Large intestine (tissue), 3 donors: ENCODE results near the gene PHC1. TPM values are rescaled to one million over a fixed set of nuclear protein-coding genes. Genes with fewer than 3 reads are reported as not detected.

Experiments used
- DNase-seq, 2 donors: peaks; one replicate each; pipeline versions ENCODE4 v3.0.0 to v3.0.0-alpha.2; 2013
- H3K27ac ChIP-seq: one replicate; pipeline ENCODE4 v1.5.1; 2013; ENCODE audit warnings: low read length
- H3K27me3 ChIP-seq: 2 replicates; pipeline ENCODE4 v1.6.1; 2013; ENCODE audit warnings: low read length; ENCODE audit not compliant: control insufficient read depth, insufficient read depth
- H3K36me3 ChIP-seq: 2 replicates; pipeline ENCODE4 v1.6.1; 2013; ENCODE audit warnings: low read length; ENCODE audit not compliant: control insufficient read depth, insufficient read depth
- H3K4me1 ChIP-seq: one replicate; pipeline ENCODE4 v1.6.1; 2013; ENCODE audit warnings: low read length; ENCODE audit not compliant: control insufficient read depth, insufficient read depth
- H3K4me3 ChIP-seq: one replicate; pipeline ENCODE4 v1.5.1; 2013; ENCODE audit warnings: low read length
- H3K9me3 ChIP-seq: one replicate; pipeline ENCODE4 v1.6.1; 2013; ENCODE audit warnings: mild to moderate bottlenecking, low read depth, low read length, moderate library complexity; ENCODE audit not compliant: control insufficient read depth
- WGBS: methylation state at CpG from one replicate; pipeline ENCODE4 v1.1.5; 2013; ENCODE audit warnings: low lambda C conversion rate; ENCODE audit not compliant: insufficient coverage; 5-methylcytosine and 5-hydroxymethylcytosine counted together
- polyA plus RNA-seq: library from polyadenylated mRNA; unstranded; fragments of 120-200 nt; gene quantifications from one replicate; pipeline ENCODE4 v1.2.1, GENCODE V29; 2013

The PHC1 gene
- polyA plus RNA-seq, 1 donor = 34.2 TPM

DNA sequence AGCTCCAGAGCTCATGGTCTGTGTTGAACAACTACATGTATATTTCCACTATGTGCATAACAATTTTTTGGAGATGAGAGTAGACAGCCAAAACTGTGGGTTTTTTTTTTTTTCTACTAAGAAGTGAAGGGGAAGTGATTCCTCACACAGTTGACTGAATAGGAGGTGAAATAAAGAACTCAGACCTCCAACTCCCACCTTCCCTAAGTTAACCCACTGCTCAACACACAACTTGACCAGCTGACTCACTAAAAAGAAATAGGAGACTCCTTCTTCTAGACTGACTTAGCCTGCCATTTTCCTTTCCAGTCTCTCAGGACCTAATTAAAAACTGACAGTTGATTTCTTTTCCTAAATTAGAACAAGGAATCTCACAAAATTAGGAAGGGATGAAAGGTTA, 33.4 kb downstream of the PHC1 start:
- H3K4me3 ChIP-seq = peak overlapping the region; percentile 85
- H3K4me1 ChIP-seq = peaks cover 4% of the 10 kb centered on the region
- no peak for DNase-seq
- peaks cover 34% of the 10 kb centered on the region for H3K36me3 ChIP-seq
- no peaks in the 10 kb centered on the region for H3K9me3 ChIP-seq
- H3K27me3 ChIP-seq = no peaks in the 10 kb centered on the region
- H3K27ac ChIP-seq = no peak overlapping the region

DNA sequence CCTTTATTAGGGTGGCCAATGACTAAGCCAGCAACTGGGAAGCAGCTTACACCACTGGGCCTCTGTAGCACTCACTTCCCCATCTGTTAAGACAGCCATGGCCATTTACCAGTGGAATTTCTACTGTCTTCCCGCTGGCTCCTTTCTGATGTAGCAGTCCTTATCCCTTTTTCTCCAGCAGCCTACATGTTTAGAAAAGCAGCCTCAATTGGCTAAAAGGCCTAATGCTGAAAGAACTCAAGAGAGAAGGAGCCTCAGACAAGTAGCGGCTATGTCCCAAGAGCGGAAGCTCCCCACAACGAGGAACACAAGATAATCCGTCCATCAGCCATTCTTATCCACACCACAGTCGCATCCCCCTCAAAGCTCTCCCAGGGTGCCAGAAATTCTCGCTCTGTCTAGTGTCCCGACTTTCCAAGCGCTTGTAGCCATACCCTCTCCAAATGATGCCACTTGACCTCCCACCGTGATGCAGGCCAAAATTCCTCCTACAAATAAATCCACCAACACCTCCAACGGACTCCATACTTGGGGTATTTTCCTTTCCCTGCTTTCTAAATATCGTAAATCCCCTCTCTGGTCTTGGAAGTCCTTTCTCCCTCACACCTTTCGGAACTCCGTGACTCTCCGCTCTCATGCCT, 34.5 kb downstream of the PHC1 start:
- Histone ChIP-seq H3K27ac (peak overlapping the region; percentile 94), H3K36me3 (peaks cover 23% of the 10 kb centered on the region), H3K9me3 (no peaks in the 10 kb centered on the region), H3K4me3 (peak overlapping the region; percentile 85), H3K27me3 (no peaks in the 10 kb centered on the region), H3K4me1 (peaks cover 4% of the 10 kb centered on the region)
- DNase-seq = peak; percentile 11 to 61
- 5% methylated on average over 4 of the region's 15 CpGs for WGBS

DNA sequence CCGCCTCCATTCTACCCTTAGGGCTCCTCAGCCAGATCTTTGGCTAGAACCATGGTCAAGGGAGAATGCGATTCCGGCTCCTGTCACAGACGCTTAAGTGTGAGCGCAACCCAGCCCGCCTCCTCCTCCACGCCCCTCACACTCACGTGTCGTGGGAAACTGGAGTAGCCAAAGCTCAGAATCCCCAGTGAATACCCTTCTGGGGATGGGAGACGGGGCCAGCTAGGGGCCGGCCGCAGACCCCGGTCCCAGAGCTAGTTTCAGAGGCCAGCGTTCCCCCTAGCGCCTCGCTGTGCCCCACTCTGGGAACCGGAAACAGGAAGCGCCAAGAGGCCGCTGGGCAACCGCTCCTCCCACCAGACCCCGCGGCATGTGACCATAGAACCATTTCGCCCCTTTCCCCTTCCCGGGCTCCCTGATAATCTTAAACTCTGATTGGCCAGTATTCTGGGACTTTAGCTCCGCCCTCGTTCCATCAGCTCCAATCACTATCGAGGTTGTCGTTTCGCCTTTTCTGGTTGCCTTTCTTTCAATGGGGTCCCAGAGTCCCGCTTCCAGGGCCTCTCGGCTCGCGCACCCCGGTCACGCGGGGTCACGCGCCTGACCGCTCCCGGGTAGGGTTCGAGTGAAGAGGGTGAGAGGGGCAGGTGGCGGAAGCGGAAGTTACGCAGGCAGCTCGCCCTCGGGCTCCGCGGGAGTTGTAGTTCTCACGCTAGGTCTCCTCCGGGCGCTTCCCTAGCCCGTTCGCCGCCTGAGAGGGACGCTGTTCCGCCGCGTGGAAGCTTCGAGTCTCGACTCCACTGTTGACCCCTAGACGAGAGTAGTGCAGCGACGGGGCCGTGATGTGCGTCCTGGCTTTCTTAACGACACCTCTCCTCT, 35.3 kb downstream of the PHC1 start, which contains the start of gene M6PR:
Gene M6PR, minus strand, starts transcription at position 304 of the 879 bp plus-strand sequence. CDS start 3,241 bp downstream, outside the sequence.
- WGBS = 0% methylated on average over 1 of the region's 66 CpGs
- H3K9me3 ChIP-seq = no peaks in the 10 kb centered on the region

DNA sequence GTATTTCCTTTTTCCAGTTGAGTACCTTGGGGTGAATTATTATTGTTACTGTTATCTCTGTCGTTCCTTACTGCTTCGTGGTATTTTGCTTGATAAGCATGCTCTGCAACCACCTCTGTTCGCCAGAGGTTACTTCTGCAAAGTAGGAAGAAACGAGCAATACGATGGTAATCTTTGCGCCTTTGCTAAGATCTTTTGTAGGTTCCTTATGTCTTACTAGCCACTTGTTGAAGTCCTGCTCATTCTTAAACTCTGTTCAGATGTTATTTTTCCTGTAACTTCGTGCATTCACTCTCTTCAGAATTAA, 35.9 kb downstream of the PHC1 start:
- Histone ChIP-seq H3K4me1 (peaks cover 4% of the 10 kb centered on the region), H3K9me3 (peaks cover under 1% of the 10 kb centered on the region), H3K27ac (peak overlapping the region; percentile 94), H3K27me3 (no peaks in the 10 kb centered on the region), H3K36me3 (peaks cover 11% of the 10 kb centered on the region), H3K4me3 (peak overlapping the region; percentile 85)
- 0% methylated on average over 3 of the region's 7 CpGs for WGBS
- no peak for DNase-seq

More for the DNA sequence above, 35.3 kb downstream of the PHC1 start, which contains the start of gene M6PR:
- DNase-seq = peak; percentile 95 to 98
- Histone ChIP-seq H3K4me1 (peaks cover 4% of the 10 kb centered on the region), H3K36me3 (peaks cover 16% of the 10 kb centered on the region), H3K27ac (peak within 1 kb of the TSS; percentile 94), H3K27me3 (no peaks in the 10 kb centered on the region), H3K4me3 (peak within 1 kb of the TSS; percentile 85)

DNA sequence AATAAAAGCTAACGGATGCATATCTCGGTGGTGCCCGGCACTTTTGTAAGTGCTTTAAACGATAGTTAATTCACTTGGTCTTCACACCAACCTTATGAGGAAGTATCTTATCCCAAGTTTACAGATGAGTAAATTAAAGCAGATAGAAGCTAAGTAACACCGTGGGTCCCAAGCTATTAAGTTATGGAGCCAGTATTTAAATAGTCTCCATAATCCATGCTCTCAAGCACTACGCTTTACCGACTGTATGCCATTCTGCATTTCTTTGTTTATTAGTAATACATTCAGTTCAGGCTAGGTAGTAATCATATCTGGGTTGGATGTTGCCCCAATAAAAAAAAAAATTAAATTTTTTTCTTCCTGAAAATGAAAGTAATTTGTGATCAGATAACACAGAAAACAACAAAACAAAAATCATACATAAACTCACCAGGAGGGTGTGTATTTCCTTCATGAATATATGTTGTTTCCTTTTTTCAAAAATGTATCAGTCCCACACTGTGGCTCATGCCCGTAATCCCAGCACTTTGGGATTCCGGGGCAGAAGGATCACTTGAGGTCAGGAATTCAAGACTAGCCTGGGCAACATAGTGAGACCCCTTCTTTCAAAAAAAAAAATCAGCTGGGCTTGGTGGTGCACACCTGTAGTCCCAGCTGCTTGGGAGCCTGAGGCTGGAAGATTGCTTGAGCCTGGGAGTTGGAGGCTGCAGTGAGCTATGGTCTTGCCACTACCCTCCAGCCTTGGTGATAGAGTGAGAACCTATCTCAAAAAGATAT, 36.6 kb downstream of the PHC1 start:
- 59% methylated on average over 3 of the region's 9 CpGs for whole genome bisulfite sequencing

DNA sequence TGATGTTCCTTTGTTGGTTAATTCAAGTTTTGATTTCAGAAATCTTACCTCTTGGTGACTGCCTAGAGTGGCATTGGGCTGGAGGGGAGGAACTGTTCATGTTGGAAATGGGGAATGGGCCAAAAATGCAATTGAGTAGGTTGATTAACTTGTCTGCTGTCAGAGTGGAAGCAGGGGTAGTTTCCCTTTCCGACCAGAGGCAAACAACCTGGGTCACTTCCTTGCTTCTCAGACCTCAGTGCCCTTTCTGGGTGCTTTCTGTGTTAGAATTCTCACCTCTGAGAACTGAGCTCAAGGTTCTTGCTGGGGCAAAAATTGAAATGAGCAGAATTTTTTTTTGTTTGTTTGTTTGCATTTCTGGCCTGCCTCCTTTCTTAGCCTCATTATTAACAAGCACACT, 37.4 kb downstream of the PHC1 start:
- H3K27ac ChIP-seq = no peak overlapping the region

More for the DNA sequence above, 36.6 kb downstream of the PHC1 start:
- peaks cover 5% of the 10 kb centered on the region for H3K9me3 ChIP-seq
- H3K36me3 ChIP-seq = peaks cover 4% of the 10 kb centered on the region
- H3K4me3 ChIP-seq = peak overlapping the region; percentile 85
- no peak for DNase-seq
- peaks cover 4% of the 10 kb centered on the region for H3K4me1 ChIP-seq
- peak overlapping the region; percentile 94 for H3K27ac ChIP-seq
- H3K27me3 ChIP-seq = no peaks in the 10 kb centered on the region

DNA sequence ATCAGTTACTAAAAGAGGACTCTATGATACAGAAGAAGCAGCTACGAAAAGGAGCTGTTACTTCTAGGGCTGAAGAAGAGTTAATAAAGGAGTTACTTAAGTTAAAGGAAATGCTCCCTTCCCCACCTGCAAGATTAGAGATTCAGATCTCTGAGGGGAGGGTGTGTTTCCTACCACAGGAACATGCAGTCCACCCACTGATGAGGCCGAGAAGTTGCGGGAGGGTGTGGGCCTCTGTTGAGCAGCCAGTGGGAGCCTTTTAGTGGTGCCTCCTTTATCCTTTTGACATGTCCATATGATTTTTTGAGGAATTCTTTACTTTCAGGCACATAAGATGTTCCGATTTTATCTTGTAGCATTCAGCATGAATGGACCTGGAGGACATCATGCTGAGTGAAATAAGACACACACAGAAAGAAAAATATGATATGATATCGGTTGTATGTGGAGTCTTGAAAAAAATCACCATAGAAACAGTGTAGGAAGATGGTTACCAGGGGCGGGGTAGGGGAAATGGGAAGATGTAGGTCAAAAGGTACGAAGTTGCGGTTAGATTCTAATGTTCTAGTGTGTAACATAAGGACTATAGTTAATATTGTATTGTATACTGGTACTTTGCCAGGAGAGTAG, 39.6 kb downstream of the PHC1 start:
- Histone ChIP-seq H3K4me3 (no peak overlapping the region), H3K4me1 (no peaks in the 10 kb centered on the region), H3K27ac (no peak overlapping the region), H3K9me3 (peaks cover 8% of the 10 kb centered on the region), H3K27me3 (no peaks in the 10 kb centered on the region), H3K36me3 (no peaks in the 10 kb centered on the region)
- DNase-seq = no peak
- WGBS = 92% methylated on average over 5 of the region's 8 CpGs

More for the DNA sequence above, 37.4 kb downstream of the PHC1 start:
- peaks cover 4% of the 10 kb centered on the region for H3K4me1 ChIP-seq
- no CpG with 5 or more reads among the region's 1 CpG for WGBS
- no peak overlapping the region for H3K4me3 ChIP-seq
- no peaks in the 10 kb centered on the region for H3K36me3 ChIP-seq
- peaks cover 8% of the 10 kb centered on the region for H3K9me3 ChIP-seq
- no peak for DNase-seq
- no peaks in the 10 kb centered on the region for H3K27me3 ChIP-seq

DNA sequence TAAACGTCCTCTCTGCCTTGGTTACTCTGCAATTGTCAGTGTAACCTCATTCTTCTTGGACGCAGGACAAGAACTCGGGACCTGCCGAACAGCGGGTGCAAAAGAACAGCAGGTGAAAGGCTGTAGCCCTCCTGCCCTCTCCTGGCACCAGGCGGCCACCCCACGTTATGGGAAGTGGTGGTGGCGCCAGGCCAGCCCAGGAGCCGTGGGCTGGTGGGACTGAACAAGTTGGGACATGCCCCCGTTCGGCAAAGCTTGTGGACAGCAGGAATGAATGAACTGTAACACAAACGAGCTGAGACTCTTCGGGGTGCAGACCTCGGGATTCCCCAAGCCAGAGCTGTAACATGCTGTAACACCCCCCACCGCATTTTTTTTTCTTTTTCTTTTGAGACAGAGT, 41.8 kb downstream of the PHC1 start:
- no peak for DNase-seq
- peaks cover 8% of the 10 kb centered on the region for H3K9me3 ChIP-seq

DNA sequence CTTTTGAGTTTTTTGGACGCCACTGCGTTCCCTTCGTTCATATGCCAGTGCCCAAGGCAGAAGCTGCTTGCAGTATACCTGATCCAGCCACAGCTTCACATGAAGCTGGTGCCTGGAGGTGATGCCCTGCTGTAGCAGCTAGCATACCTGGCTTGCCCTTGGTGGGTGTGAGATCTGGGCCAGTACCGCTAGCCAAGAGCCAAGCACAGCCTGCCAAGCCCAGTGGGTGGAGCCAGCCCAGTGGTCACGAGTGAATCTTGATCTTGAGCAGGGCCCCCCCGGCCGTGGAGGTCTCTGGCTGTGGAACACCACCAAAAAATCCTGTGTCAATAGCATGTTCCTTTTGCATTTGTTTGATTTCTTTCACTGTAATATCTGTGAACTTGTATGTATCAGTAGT, 42.5 kb downstream of the PHC1 start:
- Histone ChIP-seq H3K36me3 (no peaks in the 10 kb centered on the region), H3K4me3 (no peak overlapping the region), H3K4me1 (no peaks in the 10 kb centered on the region), H3K27me3 (no peaks in the 10 kb centered on the region), H3K9me3 (peaks cover 8% of the 10 kb centered on the region), H3K27ac (no peak overlapping the region)
- WGBS = no CpG with 5 or more reads among the region's 7 CpGs
- no peak for DNase-seq

More for the DNA sequence above, 41.8 kb downstream of the PHC1 start:
- Histone ChIP-seq H3K27ac (no peak overlapping the region), H3K36me3 (no peaks in the 10 kb centered on the region), H3K27me3 (no peaks in the 10 kb centered on the region), H3K4me3 (no peak overlapping the region), H3K4me1 (no peaks in the 10 kb centered on the region)
- WGBS = 100% methylated on average over 2 of the region's 15 CpGs

DNA sequence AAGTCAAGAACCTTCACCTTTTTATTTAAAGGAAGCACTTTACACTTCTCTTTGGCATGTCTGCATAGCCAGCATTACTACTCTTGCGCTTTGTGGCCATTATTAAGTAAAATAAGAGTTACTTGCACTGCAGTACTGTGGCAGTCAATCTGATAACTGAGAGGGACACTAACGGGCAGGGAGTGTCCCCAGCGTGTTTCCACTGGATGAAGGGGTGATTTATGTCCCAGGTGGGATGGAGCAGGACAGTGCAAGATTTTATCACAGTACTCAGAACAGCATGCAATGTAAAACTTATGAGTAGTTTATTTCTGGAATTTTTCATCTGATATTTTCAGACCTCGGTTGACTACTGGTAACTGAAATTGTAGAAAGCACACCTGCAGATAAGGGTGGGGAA, 43.3 kb downstream of the PHC1 start:
- WGBS = 100% methylated on average over 1 of the region's 4 CpGs
- no peaks in the 10 kb centered on the region for H3K4me1 ChIP-seq
- H3K36me3 ChIP-seq = no peaks in the 10 kb centered on the region
- DNase-seq = no peak
- no peak overlapping the region for H3K4me3 ChIP-seq
- no peaks in the 10 kb centered on the region for H3K27me3 ChIP-seq
- peaks cover 8% of the 10 kb centered on the region for H3K9me3 ChIP-seq
- H3K27ac ChIP-seq = no peak overlapping the region
